Measurements from ENCODE around the gene FHL2.

Gene FHL2

DNA sequence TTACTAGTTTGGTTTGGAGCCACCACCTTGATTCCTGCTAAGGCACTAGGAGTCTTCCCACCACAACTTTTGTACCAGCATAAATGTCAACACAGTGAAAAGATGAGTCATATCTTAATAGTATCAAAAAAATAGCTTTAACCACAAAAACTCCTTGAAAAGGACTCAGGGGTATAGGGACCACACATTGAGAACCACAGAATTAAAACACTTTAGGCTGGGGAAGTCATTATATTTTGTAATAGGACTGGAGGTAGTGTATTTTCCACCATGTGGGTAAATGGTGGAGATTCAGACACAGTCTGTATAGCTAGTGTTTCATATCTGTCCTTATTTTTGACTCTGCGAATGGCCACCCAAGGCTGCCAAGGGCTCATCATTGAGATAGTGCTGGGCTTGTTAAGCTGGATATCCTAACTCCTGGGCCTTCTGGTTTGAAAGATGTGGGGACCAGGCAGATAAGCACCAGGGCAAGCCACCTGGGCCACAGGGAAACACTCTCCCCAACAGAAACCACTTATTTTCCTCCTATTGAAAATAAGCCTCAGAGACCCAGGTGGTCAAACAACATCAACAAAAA lies 19.1 kb upstream of the FHL2 start:
- Histone ChIP-seq H3K4me3 (ENCODE audit: low read depth, low read length) (no peak overlapping the region), H3K9me3 (ENCODE audit: control insufficient read depth, insufficient read depth, low read length) (no peaks in the 10 kb centered on the region), H3K4me1 (ENCODE audit: control insufficient read depth, insufficient read depth, low read length) (no peaks in the 10 kb centered on the region), H3K36me3 (ENCODE audit: control insufficient read depth, insufficient read depth, low read length) (no peaks in the 10 kb centered on the region), H3K27me3 (ENCODE audit: control insufficient read depth, insufficient read depth, low read length) (no peaks in the 10 kb centered on the region), H3K9ac (ENCODE audit: low read depth, low read length) (no peak overlapping the region)

DNA sequence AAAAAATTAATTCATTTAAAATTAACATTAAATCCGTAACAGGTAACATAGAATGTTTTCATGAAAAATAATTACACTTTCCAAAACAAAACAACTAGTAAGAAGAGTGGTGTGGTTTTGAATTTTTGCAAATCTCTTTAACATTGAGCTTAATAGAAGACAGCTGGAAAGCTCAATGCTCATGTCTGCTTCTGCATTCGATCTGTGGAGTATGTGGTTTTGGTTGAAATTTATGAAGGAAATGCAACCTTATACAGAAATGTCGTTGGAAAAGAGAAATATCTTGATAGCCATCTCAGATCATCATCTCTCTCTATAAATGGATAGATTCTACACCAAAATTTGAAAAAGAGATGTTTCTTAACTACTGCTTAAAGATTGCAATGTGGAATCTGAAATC lies 17.3 kb upstream of the FHL2 start:
- Histone ChIP-seq H3K9me3 (ENCODE audit: control insufficient read depth, insufficient read depth, low read length) (no peaks in the 10 kb centered on the region), H3K36me3 (ENCODE audit: control insufficient read depth, insufficient read depth, low read length) (no peaks in the 10 kb centered on the region), H3K9ac (ENCODE audit: low read depth, low read length) (no peak overlapping the region), H3K27me3 (ENCODE audit: control insufficient read depth, insufficient read depth, low read length) (no peaks in the 10 kb centered on the region), H3K4me3 (ENCODE audit: low read depth, low read length) (no peak overlapping the region), H3K4me1 (ENCODE audit: control insufficient read depth, insufficient read depth, low read length) (no peaks in the 10 kb centered on the region)

DNA sequence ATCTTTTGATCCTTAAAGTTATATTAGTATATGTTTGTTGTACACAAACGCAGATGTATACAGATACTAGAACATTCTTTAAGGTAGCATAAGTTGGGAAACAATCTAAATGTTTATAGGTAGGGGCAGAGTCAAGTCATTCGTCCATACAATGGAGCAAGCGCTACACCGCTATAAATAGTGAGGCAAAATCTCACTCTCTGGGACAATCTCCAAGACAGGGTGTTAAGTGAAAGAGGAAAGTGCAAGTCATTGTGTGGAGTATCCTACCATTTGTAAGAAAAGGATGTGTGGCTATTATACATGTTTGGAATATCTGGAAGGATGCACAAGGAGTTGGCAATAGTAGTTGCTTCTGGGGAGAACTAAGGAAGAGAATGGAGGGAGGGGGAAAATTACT lies 16.2 kb upstream of the FHL2 start:
- no peaks in the 10 kb centered on the region for H3K27me3 ChIP-seq (ENCODE audit: control insufficient read depth, insufficient read depth, low read length)
- no peak overlapping the region for H3K9ac ChIP-seq (ENCODE audit: low read depth, low read length)
- no peaks in the 10 kb centered on the region for H3K4me1 ChIP-seq (ENCODE audit: control insufficient read depth, insufficient read depth, low read length)
- no peak overlapping the region for H3K4me3 ChIP-seq (ENCODE audit: low read depth, low read length)
- no peaks in the 10 kb centered on the region for H3K36me3 ChIP-seq (ENCODE audit: control insufficient read depth, insufficient read depth, low read length)
- H3K9me3 ChIP-seq (ENCODE audit: control insufficient read depth, insufficient read depth, low read length) = no peaks in the 10 kb centered on the region

DNA sequence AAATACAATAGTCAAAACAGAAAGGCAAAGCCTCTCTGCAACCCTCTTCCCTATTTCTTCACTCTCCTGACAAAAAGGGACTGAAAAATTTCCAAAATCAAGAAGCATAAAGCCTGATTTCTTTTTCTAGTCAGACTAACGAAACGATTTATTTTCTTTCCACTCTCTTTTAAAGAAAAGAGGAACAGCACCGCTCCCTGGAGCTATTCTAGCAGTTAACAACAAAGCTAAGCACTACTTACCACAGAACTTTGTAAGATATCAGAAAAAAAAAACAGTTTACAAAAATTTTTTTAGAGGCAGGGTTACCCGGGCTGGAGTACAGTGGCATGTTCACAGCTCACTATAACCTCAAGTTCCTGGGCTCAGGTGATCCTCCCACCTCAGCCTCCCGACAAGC lies 14.4 kb upstream of the FHL2 start:
- Histone ChIP-seq H3K4me3 (ENCODE audit: low read depth, low read length) (no peak overlapping the region), H3K9ac (ENCODE audit: low read depth, low read length) (no peak overlapping the region)

DNA sequence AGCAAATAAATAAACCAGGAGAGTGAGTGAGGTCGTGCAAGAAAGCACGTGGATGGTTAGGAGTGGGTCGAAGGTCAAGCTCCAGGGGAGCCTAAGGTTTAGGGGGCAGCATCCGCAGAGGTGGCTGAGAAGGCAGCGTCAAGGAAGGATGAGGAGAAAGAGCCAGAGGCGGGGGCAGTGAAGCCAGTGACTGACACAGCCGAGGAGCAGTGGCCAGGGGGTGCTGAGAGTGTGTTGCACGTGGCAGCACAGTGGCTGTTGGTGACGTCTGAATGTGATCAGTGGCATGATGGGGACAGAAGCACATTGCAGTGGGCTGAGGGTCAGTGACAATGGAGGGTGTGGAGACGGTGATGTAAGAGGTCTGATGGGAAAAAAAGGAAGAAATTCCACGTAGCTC lies 13.7 kb upstream of the FHL2 start:
- H3K4me3 ChIP-seq (ENCODE audit: low read depth, low read length) = no peak overlapping the region
- H3K4me1 ChIP-seq (ENCODE audit: control insufficient read depth, insufficient read depth, low read length) = no peaks in the 10 kb centered on the region
- H3K9me3 ChIP-seq (ENCODE audit: control insufficient read depth, insufficient read depth, low read length) = no peaks in the 10 kb centered on the region
- H3K36me3 ChIP-seq (ENCODE audit: control insufficient read depth, insufficient read depth, low read length) = no peaks in the 10 kb centered on the region
- H3K27me3 ChIP-seq (ENCODE audit: control insufficient read depth, insufficient read depth, low read length) = no peaks in the 10 kb centered on the region
- no peak overlapping the region for H3K9ac ChIP-seq (ENCODE audit: low read depth, low read length)

More for the DNA sequence above, 14.4 kb upstream of the FHL2 start:
- no peaks in the 10 kb centered on the region for H3K4me1 ChIP-seq (ENCODE audit: control insufficient read depth, insufficient read depth, low read length)
- no peaks in the 10 kb centered on the region for H3K27me3 ChIP-seq (ENCODE audit: control insufficient read depth, insufficient read depth, low read length)
- H3K36me3 ChIP-seq (ENCODE audit: control insufficient read depth, insufficient read depth, low read length) = no peaks in the 10 kb centered on the region
- H3K9me3 ChIP-seq (ENCODE audit: control insufficient read depth, insufficient read depth, low read length) = no peaks in the 10 kb centered on the region

DNA sequence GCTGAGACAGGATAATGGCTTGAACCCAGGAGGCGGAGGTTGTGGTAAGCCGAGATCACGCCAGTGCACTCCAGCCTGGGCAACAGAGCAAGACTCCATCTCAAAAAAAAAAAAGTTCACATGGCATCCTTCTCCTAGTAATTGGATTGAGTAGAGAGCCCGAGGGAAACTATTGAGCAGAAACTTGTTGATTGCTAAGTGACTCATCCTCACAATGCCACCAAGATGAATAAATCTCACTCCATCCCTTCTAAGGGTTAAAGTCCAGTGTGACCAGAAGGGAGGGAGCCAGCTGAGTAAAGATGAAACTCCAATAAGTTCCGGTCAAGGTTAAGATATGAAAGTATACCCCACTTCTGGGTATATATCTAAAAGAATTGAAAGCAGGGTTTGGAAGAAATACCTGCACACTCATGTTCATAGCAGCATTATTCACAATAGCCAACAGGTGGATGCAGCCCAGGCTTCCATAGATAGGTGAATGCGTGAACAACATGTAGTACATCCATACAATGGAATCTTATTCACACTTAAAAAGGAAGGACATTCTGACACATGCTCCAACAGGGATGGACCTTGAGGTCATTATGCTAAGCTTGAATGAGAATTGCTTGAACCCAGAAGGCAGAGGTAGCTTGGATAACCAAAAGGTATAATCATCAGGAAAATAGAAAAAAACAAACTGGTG lies 13.0 kb upstream of the FHL2 start:
- Histone ChIP-seq H3K9me3 (ENCODE audit: control insufficient read depth, insufficient read depth, low read length) (no peaks in the 10 kb centered on the region), H3K4me3 (ENCODE audit: low read depth, low read length) (no peak overlapping the region), H3K9ac (ENCODE audit: low read depth, low read length) (no peak overlapping the region), H3K36me3 (ENCODE audit: control insufficient read depth, insufficient read depth, low read length) (no peaks in the 10 kb centered on the region), H3K4me1 (ENCODE audit: control insufficient read depth, insufficient read depth, low read length) (no peaks in the 10 kb centered on the region), H3K27me3 (ENCODE audit: control insufficient read depth, insufficient read depth, low read length) (no peaks in the 10 kb centered on the region)

DNA sequence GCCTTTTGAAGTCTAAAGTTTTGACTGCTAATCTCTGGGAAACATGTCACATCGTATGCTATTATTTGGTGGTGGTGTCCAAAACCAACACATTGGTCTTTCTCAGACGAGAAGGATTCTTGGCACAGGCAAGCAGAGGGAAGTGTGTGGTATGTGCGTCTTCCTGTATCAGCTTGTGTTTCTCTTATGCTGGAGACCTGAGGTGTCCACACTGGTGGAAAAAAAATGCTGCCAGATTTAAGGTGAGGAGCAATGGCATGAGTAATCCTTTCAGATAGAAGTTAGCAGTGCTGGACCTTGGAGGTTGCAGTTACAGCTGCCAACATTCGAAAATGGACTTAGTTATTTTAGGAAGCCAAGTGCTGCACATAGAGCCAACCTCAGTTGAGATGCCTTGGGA lies 11.7 kb upstream of the FHL2 start:
- H3K9me3 ChIP-seq (ENCODE audit: control insufficient read depth, insufficient read depth, low read length) = no peaks in the 10 kb centered on the region
- H3K4me3 ChIP-seq (ENCODE audit: low read depth, low read length) = no peak overlapping the region

DNA sequence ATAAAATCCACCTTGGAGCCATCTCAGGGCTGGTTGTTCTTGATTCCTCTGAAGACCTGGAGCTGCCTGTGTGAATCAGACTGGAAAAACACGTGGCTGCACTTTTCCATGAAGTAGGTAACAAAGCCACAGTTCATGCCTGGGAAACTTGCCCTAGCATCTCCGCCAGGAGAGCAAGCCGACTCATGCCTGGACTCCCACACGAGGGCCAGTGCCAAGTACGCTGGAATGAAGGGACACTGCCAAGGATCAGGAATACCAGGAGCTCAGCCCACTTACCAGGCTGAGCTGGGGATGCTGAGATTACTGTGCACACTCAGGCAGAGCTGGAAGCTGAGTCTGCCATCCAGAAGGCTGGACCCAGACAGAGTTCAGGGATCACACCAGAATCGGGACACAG lies 10.9 kb upstream of the FHL2 start:
- H3K36me3 ChIP-seq (ENCODE audit: control insufficient read depth, insufficient read depth, low read length) = no peaks in the 10 kb centered on the region
- H3K27me3 ChIP-seq (ENCODE audit: control insufficient read depth, insufficient read depth, low read length) = no peaks in the 10 kb centered on the region
- no peak overlapping the region for H3K9ac ChIP-seq (ENCODE audit: low read depth, low read length)
- no peaks in the 10 kb centered on the region for H3K4me1 ChIP-seq (ENCODE audit: control insufficient read depth, insufficient read depth, low read length)
- no peak overlapping the region for H3K4me3 ChIP-seq (ENCODE audit: low read depth, low read length)
- no peaks in the 10 kb centered on the region for H3K9me3 ChIP-seq (ENCODE audit: control insufficient read depth, insufficient read depth, low read length)

More for the DNA sequence above, 11.7 kb upstream of the FHL2 start:
- H3K4me1 ChIP-seq (ENCODE audit: control insufficient read depth, insufficient read depth, low read length) = no peaks in the 10 kb centered on the region
- no peaks in the 10 kb centered on the region for H3K36me3 ChIP-seq (ENCODE audit: control insufficient read depth, insufficient read depth, low read length)
- H3K27me3 ChIP-seq (ENCODE audit: control insufficient read depth, insufficient read depth, low read length) = no peaks in the 10 kb centered on the region
- H3K9ac ChIP-seq (ENCODE audit: low read depth, low read length) = no peak overlapping the region

DNA sequence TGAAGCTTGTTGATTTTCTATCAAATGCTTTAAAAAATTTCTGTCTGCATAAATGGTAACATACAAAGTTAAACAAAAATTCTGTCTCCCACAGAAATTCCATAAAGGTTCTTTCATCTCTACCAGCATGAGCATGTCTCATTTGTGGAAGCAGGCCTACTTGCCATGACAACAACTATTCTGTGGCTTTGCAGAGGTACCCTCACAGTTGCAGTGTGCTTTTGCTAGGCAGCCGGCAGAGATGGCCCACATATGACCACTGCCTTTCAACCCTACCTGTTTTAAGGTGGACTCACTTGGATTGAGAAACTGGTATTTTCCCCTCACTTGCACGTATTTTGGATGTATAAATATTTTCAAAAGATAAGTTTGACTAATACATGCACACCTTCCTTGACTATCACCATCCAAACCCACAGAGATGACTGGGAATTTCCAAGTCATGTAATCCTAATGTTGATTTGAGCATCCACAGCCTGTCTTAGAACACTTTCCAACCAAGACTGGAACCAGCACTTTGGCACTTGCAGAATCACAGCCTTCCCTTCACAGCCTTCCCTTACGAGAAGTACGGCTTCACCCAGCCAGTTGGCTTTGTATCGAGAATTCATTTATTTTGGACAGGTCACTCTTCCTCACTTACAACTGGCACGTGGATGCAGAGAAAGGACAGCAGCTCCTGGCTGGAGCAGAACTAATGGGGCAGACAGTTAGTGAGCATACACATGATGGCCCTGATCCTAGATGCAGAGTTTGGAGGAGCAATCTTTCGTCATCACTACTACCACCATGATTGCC lies 9.3 kb upstream of the FHL2 start:
- no peaks in the 10 kb centered on the region for H3K36me3 ChIP-seq (ENCODE audit: control insufficient read depth, insufficient read depth, low read length)
- H3K4me1 ChIP-seq (ENCODE audit: control insufficient read depth, insufficient read depth, low read length) = peaks cover 5% of the 10 kb centered on the region
- no peak overlapping the region for H3K4me3 ChIP-seq (ENCODE audit: low read depth, low read length)
- H3K27me3 ChIP-seq (ENCODE audit: control insufficient read depth, insufficient read depth, low read length) = no peaks in the 10 kb centered on the region
- no peak overlapping the region for H3K9ac ChIP-seq (ENCODE audit: low read depth, low read length)
- H3K9me3 ChIP-seq (ENCODE audit: control insufficient read depth, insufficient read depth, low read length) = no peaks in the 10 kb centered on the region

DNA sequence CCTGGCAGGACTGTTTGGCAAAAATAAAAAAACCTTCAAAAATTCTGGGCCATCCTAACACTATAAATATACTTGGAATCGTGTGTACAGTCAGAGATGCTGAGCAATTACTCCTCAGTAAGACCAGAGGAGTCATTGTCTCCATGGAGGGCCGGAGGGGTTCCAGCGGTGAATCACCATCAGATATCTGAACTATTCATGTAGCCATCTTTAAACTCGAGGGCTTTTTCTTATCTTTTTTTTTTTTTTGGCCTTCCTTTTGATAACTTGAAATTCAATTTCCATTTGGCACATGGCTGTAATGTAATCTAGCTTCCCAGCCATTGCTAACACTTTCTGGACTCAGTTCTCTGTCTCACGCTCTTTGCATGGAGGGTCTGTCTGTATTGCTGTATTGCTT lies 7.4 kb upstream of the FHL2 start:
- no peaks in the 10 kb centered on the region for H3K27me3 ChIP-seq (ENCODE audit: control insufficient read depth, insufficient read depth, low read length)
- no peak overlapping the region for H3K4me3 ChIP-seq (ENCODE audit: low read depth, low read length)
- H3K36me3 ChIP-seq (ENCODE audit: control insufficient read depth, insufficient read depth, low read length) = no peaks in the 10 kb centered on the region
- H3K9ac ChIP-seq (ENCODE audit: low read depth, low read length) = no peak overlapping the region
- no peaks in the 10 kb centered on the region for H3K9me3 ChIP-seq (ENCODE audit: control insufficient read depth, insufficient read depth, low read length)
- peaks cover 7% of the 10 kb centered on the region for H3K4me1 ChIP-seq (ENCODE audit: control insufficient read depth, insufficient read depth, low read length)

DNA sequence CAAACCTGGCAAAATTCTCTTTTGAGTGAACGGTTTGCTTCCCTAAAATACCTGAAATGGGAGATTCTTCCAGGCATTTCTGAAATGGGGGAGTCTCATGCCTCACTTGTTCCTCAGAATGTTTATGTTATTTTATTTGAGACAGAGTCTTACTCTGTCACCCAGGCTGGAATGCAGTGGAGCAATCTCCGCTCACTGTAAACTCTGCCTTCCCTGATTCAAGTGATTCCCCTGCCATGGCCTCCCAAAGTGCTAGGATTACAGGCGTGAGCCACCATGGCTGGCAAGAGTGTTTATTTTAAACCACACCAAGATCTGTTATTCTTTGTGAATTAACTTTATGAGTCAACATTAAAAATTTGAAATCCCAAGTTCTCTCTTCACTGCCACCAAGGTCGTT lies 6.4 kb upstream of the FHL2 start:
- no peak overlapping the region for H3K4me3 ChIP-seq (ENCODE audit: low read depth, low read length)
- no peaks in the 10 kb centered on the region for H3K9me3 ChIP-seq (ENCODE audit: control insufficient read depth, insufficient read depth, low read length)
- H3K4me1 ChIP-seq (ENCODE audit: control insufficient read depth, insufficient read depth, low read length) = peaks cover 7% of the 10 kb centered on the region
- H3K36me3 ChIP-seq (ENCODE audit: control insufficient read depth, insufficient read depth, low read length) = no peaks in the 10 kb centered on the region
- peaks cover 2% of the 10 kb centered on the region for H3K27me3 ChIP-seq (ENCODE audit: control insufficient read depth, insufficient read depth, low read length)
- H3K9ac ChIP-seq (ENCODE audit: low read depth, low read length) = no peak overlapping the region

DNA sequence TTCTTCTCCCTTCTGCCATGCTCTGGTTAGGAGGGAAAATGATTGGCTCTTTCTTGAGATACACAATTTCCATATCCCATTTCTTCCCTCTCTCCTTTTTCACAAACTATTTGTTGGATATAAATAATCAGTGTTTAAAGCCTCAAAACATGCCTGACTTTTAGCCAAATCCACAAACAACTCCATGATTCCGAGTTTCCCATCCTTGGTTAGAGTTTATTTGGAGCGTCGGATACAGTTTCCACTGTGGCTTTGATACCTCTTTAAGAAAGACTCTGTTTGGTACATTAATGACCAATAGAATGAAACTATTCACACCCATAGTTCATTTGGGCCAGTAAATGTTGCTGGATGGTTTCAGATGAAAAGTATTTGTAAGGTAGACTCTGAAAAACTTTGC lies 5.9 kb upstream of the FHL2 start:
- Histone ChIP-seq H3K27me3 (ENCODE audit: control insufficient read depth, insufficient read depth, low read length) (peaks cover 7% of the 10 kb centered on the region), H3K9ac (ENCODE audit: low read depth, low read length) (no peak overlapping the region), H3K4me1 (ENCODE audit: control insufficient read depth, insufficient read depth, low read length) (peaks cover 7% of the 10 kb centered on the region), H3K36me3 (ENCODE audit: control insufficient read depth, insufficient read depth, low read length) (no peaks in the 10 kb centered on the region), H3K4me3 (ENCODE audit: low read depth, low read length) (no peak overlapping the region), H3K9me3 (ENCODE audit: control insufficient read depth, insufficient read depth, low read length) (no peaks in the 10 kb centered on the region)
